ENCODE results near the gene SLC1A2. TPM values are rescaled to one million over a fixed set of nuclear protein-coding genes. Genes with fewer than 3 reads are reported as not detected.
A peak's percentile ranks its signal among the peaks of the same experiment; 100 is the strongest.

SLC1A2 gene
- total RNA-seq, 1 donor from 2014 or later, result not detected

GRCh38 chr11:35215945-35216344, 203.4 kb downstream of the SLC1A2 start:
- no peak overlapping the region for H3K4me3 ChIP-seq (ENCODE audit: low read depth, low read length)
- no peaks in the 10 kb centered on the region for H3K27me3 ChIP-seq (ENCODE audit: control insufficient read depth, insufficient read depth, low read length)
- TF ChIP-seq CTCF (IDR thresholded peaks at IDR 0.05; ENCODE audit: insufficient read depth, low read length, poor library complexity, severe bottlenecking), result no peak
- H3K36me3 ChIP-seq (ENCODE audit: control insufficient read depth, insufficient read depth, low read length), result no peaks in the 10 kb centered on the region
- no peak for DNase-seq (ENCODE audit: low read depth)

GRCh38 chr11:35214792-35215193, 204.6 kb downstream of the SLC1A2 start:
- TF ChIP-seq CTCF (IDR thresholded peaks at IDR 0.05; ENCODE audit: insufficient read depth, low read length, poor library complexity, severe bottlenecking), result no peak
- Histone ChIP-seq H3K36me3 (ENCODE audit: control insufficient read depth, insufficient read depth, low read length) (no peaks in the 10 kb centered on the region), H3K27me3 (ENCODE audit: control insufficient read depth, insufficient read depth, low read length) (no peaks in the 10 kb centered on the region), H3K4me3 (ENCODE audit: low read depth, low read length) (no peak overlapping the region)
- DNase-seq (ENCODE audit: low read depth), result peak; percentile 96

GRCh38 chr11:35214226-35214770, 205.1 kb downstream of the SLC1A2 start:
- H3K36me3 ChIP-seq (ENCODE audit: control insufficient read depth, insufficient read depth, low read length), result no peaks in the 10 kb centered on the region
- no peaks in the 10 kb centered on the region for H3K27me3 ChIP-seq (ENCODE audit: control insufficient read depth, insufficient read depth, low read length)
- no peak for DNase-seq (ENCODE audit: low read depth)
- H3K4me3 ChIP-seq (ENCODE audit: low read depth, low read length), result no peak overlapping the region
- TF ChIP-seq CTCF (IDR thresholded peaks at IDR 0.05; ENCODE audit: insufficient read depth, low read length, poor library complexity, severe bottlenecking), result no peak

- H3K36me3 ChIP-seq (ENCODE audit: control insufficient read depth, insufficient read depth, low read length), result no peaks in the 10 kb centered on the region
- H3K27me3 ChIP-seq (ENCODE audit: control insufficient read depth, insufficient read depth, low read length), result no peaks in the 10 kb centered on the region
- DNase-seq (ENCODE audit: low read depth), result no peak
- H3K4me3 ChIP-seq (ENCODE audit: low read depth, low read length), result no peak overlapping the region
- TF ChIP-seq CTCF (IDR thresholded peaks at IDR 0.05; ENCODE audit: insufficient read depth, low read length, poor library complexity, severe bottlenecking), result no peak
Observed at GRCh38 chr11:35211952-35212351, 207.4 kb downstream of the SLC1A2 start.

- H3K27me3 ChIP-seq (ENCODE audit: control insufficient read depth, insufficient read depth, low read length), result no peaks in the 10 kb centered on the region
- H3K4me3 ChIP-seq (ENCODE audit: low read depth, low read length), result no peak overlapping the region
- DNase-seq (ENCODE audit: low read depth), result no peak
- no peak for TF ChIP-seq CTCF (IDR thresholded peaks at IDR 0.05; ENCODE audit: insufficient read depth, low read length, poor library complexity, severe bottlenecking)
- no peaks in the 10 kb centered on the region for H3K36me3 ChIP-seq (ENCODE audit: control insufficient read depth, insufficient read depth, low read length)
Observed at GRCh38 chr11:35210876-35211546, 208.3 kb downstream of the SLC1A2 start.

GRCh38 chr11:35208795-35209194, 210.6 kb downstream of the SLC1A2 start:
- no peak for TF ChIP-seq CTCF (IDR thresholded peaks at IDR 0.05; ENCODE audit: insufficient read depth, low read length, poor library complexity, severe bottlenecking)
- Histone ChIP-seq H3K36me3 (ENCODE audit: control insufficient read depth, insufficient read depth, low read length) (peaks cover 2% of the 10 kb centered on the region), H3K4me3 (ENCODE audit: low read depth, low read length) (no peak overlapping the region), H3K27me3 (ENCODE audit: control insufficient read depth, insufficient read depth, low read length) (no peaks in the 10 kb centered on the region)
- DNase-seq (ENCODE audit: low read depth), result no peak
